AG04449 (cell line): ENCODE data around the gene FRMD4B.

ENCODE experiments used
- CTCF ChIA-PET: fragments of 350-600 bp; formaldehyde crosslinking; extraction: SDS; loops from one replicate; lab custom pipeline; 2021; ENCODE audit warnings: antibody characterized with exemption; lab: Yijun Ruan, JAX
- POLR2A ChIA-PET: fragments of 400-600, 350-600 bp; formaldehyde crosslinking; extraction: SDS; loops from one replicate; lab custom pipeline; 2020; ENCODE audit warnings: antibody characterized with exemption, inconsistent platforms; lab: Yijun Ruan, JAX
- DNase-seq: peaks from one replicate; pipeline ENCODE4 v3.0.0-alpha.2; 2010; ENCODE audit warnings: low read depth, low spot score
- H3K4me3 ChIP-seq: 2 replicates; pipeline ENCODE4 v1.5.1; 2011; ENCODE audit warnings: low read depth, mild to moderate bottlenecking, control low read depth, low read length
- TF ChIP-seq, protein P1 (sequence below): IDR thresholded peaks from one replicate; pipeline ENCODE4 v1.5.1; 2011; ENCODE audit warnings: mild to moderate bottlenecking, moderate library complexity, low read length, control low read depth, inconsistent platforms; ENCODE audit not compliant: insufficient read depth; ENCODE audit errors: missing control alignments

The FRMD4B gene

DNA sequence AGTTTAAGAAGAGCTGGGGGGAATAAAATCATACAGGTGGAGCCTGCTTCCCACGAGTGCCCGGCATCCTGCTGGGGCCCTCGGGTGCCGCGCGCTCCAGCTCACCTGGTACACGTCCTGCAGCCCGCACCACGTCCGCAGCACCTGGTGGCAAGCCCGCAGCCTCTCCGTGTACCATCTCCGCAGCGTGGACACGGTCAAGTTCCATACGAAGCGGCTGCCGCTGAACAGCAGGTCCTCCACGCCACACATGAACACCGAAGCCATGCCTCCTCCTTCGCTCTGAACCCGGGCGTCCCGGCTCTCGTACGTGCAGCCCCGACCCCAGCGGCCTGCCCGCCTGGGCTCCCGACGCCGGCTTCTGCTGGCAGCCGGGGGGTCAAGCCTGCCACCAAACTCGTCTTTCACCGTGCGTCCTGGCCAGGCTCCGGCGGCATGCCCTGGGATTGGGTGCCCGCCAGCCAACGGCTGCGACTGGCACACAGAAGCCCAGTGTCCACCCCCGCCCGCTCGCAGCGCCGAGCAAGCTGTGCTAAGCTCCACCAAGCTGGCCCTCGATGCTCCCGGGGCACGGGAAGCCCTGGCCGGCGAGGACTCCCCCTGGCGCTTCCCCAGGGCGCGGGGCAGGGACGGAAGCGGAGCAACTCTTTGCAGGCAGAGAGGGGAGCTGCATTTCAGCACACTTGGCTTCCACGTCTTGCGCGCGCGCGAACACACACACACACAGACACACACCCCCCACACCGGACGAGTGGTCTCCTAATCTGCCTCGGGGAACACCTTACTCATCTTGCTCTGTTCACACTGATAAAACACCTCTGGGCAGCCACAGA, at the start of gene FRMD4B:
TSS of gene FRMD4B (minus strand) at position 366 of the 833 bp plus-strand sequence. CDS start at position 267, 99 bp downstream.
- TF ChIP-seq, protein P1, sequence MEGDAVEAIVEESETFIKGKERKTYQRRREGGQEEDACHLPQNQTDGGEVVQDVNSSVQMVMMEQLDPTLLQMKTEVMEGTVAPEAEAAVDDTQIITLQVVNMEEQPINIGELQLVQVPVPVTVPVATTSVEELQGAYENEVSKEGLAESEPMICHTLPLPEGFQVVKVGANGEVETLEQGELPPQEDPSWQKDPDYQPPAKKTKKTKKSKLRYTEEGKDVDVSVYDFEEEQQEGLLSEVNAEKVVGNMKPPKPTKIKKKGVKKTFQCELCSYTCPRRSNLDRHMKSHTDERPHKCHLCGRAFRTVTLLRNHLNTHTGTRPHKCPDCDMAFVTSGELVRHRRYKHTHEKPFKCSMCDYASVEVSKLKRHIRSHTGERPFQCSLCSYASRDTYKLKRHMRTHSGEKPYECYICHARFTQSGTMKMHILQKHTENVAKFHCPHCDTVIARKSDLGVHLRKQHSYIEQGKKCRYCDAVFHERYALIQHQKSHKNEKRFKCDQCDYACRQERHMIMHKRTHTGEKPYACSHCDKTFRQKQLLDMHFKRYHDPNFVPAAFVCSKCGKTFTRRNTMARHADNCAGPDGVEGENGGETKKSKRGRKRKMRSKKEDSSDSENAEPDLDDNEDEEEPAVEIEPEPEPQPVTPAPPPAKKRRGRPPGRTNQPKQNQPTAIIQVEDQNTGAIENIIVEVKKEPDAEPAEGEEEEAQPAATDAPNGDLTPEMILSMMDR: peak; percentile 55
- no peak for DNase-seq
- POLR2A ChIA-PET: no interaction called here
- CTCF ChIA-PET: interaction anchor here (0.6 to 4.2 kb wide), 12 partner anchors 9 to 292 kb away, joined by 3 to 25 read pairs (median 6); no protein-coding TSS in a partner anchor
- H3K4me3 ChIP-seq: peak within 1 kb of the TSS; percentile 64

DNA sequence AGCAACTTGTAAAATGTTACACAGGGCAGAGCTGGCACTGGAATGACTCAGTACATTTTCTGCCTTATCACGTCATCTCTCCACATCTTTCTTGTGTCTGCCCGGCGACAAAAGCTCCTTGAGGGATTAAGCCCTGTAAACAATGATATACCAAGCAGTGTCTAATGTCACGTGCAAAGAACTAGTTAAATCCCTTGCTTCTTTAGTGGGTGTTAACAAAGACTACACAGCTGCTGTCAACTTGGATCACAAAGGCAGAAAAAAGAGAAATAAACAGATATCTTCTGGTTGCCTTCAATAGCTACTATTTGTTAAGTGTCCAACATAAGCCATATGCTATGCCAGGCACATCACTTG, 48.1 kb upstream of the FRMD4B start:
- POLR2A ChIA-PET: no interaction called here
- no peak for DNase-seq
- no peak overlapping the region for H3K4me3 ChIP-seq
- TF ChIP-seq, protein P1: no peak
- CTCF ChIA-PET: interaction anchor here (0.7 to 4.0 kb wide), 9 partner anchors 11 to 318 kb away, joined by 3 to 24 read pairs (median 5); no protein-coding TSS in a partner anchor

DNA sequence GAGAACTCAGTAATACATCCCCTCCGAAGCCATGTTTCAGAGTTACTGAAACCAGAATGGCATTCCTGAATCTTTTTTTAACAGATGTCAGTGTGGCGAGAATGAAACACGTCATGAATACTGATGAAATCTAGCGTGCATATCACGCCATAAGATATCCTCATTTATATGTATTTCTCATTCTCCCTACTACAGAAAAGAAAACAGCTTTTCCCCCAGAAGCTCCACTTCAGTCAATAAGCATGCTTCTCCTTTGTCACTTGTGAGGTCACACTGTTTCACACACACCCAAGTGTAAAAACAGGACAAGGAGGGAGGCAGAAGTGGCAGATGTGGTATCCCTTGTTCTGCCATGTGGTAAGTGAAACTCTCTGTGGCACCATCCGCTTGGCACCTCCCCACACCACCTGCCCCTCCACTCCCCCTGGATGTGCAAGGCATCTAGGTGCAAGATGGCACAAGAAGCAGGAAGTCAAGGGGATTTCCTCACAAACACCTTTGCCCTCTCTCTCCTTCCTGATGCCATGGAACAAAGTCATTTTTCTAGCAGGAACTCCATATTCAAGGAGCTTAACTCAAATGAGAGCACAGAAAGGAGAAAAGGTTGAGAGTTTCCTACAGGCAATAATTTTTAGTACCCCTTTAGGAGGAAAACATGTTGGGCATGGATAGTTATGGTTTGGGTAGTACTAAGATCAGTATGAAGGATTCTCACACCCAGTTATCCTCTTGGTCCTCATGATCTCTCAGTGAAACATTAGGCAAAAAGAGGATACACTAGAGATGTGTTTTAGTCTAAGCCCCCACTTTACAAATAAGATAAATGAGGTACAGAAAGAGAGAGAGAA, 47.5 kb upstream of the FRMD4B start:
- CTCF ChIA-PET: interaction anchor here (0.7 to 4.0 kb wide), 9 partner anchors 10 to 318 kb away, joined by 3 to 24 read pairs (median 5); no protein-coding TSS in a partner anchor
- no peak for DNase-seq

DNA sequence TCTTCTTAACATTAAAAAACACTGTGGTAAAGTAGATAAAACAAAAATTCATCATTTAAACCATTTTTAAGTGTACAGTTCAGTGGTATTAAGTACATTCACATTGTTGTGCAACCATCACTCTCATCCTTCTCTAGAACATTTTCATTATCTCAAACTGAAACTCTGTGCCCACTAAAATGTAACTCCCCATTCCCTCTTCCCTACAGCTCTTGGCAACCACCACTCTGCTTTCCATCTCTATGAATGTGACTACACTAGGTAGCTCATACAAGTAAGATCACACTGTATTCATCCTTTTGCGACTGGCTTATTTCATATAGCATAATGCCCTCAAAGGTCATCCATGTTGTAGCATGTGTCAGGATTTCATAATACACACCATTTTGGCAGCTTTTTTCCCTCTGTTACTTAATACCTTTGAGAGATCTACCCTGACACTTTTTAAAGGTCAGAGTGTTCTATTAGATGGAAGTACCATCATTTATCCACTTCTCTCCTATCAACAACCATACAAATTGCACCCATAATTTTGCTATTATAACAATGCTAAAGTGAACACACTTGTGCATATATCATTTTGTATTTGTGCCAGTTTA, 42.9 kb upstream of the FRMD4B start:
- TF ChIP-seq, protein P1: no peak
- CTCF ChIA-PET: interaction anchor here (1.1 to 9.7 kb wide), 5 partner anchors 17 to 308 kb away, joined by 4 to 254 read pairs (median 123); partner anchors contain the start of gene LMOD3
- POLR2A ChIA-PET: no interaction called here
- no peak overlapping the region for H3K4me3 ChIP-seq
- no peak for DNase-seq

More for the DNA sequence above, 47.5 kb upstream of the FRMD4B start:
- H3K4me3 ChIP-seq: no peak overlapping the region
- POLR2A ChIA-PET: no interaction called here
- TF ChIP-seq, protein P1: no peak

DNA sequence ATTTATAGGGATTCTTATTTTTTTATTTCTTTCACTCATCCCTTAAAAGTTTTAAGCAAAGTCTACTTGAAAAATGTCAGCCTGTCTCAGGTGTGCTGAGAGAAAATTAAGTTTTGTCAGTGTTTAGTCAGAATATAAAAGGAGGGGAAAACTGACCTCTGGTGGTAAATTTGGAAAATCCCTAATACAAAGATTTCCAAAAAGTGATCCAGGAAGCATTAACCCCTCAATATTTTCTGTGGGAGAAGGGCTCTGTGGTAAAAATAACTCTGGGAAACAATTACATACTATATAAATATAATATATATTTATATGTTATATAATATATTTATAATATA, 41.0 kb upstream of the FRMD4B start:
- TF ChIP-seq, protein P1: peak; percentile 7
- ChIA-PET CTCF (interaction anchor here (0.8 to 9.7 kb wide), 14 partner anchors 13 to 311 kb away, joined by 3 to 254 read pairs (median 10); partner anchors contain the start of gene LMOD3), POLR2A (no interaction called here)
- no peak overlapping the region for H3K4me3 ChIP-seq
- DNase-seq: no peak
